ENCODE results near the gene FBRSL1. TPM values are rescaled to one million over a fixed set of nuclear protein-coding genes. Genes with fewer than 3 reads are reported as not detected.

FBRSL1 gene
- total and polyA plus RNA-seq, 2 of the 8 experiments (the other 6 are each of a cell fraction or from before 2014, with no cell fraction given): 18.4 to 109 TPM

DNA sequence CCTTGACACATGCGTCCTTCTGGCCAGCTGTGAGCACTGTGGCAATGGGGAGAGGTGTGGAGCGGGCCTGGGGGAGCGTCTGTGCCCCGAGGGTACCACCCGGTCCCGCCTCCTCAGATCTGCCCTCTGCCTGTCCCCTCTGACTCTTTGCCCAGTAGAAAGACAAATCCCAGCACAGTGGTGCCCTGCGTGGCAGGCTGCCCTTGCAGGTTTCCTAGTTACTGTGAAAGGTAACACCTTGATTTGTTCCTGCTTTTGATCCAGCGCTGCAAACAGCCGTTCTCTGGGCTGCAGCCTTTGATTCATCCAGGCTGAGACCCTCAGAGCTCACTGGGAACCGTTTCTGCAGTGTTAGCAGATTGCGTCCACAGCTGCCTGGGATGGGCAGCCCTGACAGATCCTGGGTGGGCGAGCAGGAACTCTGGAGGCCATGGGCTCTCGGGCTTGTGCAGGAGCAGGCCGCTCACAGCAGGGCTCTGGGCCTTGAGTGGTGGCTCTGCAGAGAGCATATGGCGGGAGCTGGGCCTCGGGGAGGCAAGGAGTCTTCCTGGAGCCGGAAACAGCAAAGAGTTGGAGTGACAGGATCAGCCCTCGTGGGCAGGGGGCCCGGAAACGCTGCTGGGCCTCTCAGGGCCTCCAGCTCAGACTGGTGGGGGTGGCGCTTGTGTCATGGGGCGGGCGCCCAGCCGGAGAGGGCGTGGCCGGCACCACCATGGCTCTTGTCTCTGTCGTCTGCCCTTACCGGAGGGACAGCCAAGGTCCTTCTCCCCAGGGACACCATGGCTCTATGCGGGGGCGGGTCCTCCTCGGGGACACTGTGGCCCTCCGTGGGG, 16.6 kb downstream of the FBRSL1 start:
- no peak overlapping the region for H4K91ac ChIP-seq (replicated peaks; ENCODE audit: insufficient read length, low read length)
- no peaks in the 10 kb centered on the region for H3K9me3 ChIP-seq (ENCODE audit: insufficient read depth in 2 of 2, low read depth in 1 of 2, low read length in 1 of 2)
- FAIRE-seq (no peak), DNase-seq (ENCODE audit: low read depth in 1 of 2, low spot score in 2 of 2) (no peak)
- H3K79me2 ChIP-seq (ENCODE audit: control insufficient read depth in 1 of 2, insufficient read depth in 2 of 2, low read length in 2 of 2): peaks cover 0 to 37% of the 10 kb centered on the region in 2 experiments; a peak in 1 of 4 replicates
- peaks cover 0 to 10% (median 0%) of the 10 kb centered on the region in 4 experiments; a peak in 1 of 8 replicates for H3K36me3 ChIP-seq (ENCODE audit: control insufficient read depth in 2 of 4, insufficient read depth in 4 of 4, low read length in 3 of 4)
- H2BK15ac ChIP-seq (ENCODE audit: low read length): no peak overlapping the region
- no peak overlapping the region for H3K4ac ChIP-seq (replicated peaks; ENCODE audit: insufficient read length, low read depth, low read length)
- peaks cover 0 to 36% (median 12%) of the 10 kb centered on the region in 4 experiments; a peak in 6 of 7 replicates for H3K4me1 ChIP-seq (replicated peaks in 1 of 4; ENCODE audit: control insufficient read depth in 3 of 4, insufficient read depth in 4 of 4, low read length in 3 of 4)
- H2BK5ac ChIP-seq (ENCODE audit: low read depth, low read length): no peak overlapping the region
- H4K5ac ChIP-seq (ENCODE audit: insufficient read length, low read depth, low read length): no peak overlapping the region
- no peak overlapping the region for H3K14ac ChIP-seq (ENCODE audit: insufficient read length)
- no peak overlapping the region for H4K8ac ChIP-seq (ENCODE audit: extremely low read depth, insufficient read depth, low read length)
- no peak overlapping the region for H3K4me3 ChIP-seq (ENCODE audit: extremely low read depth in 1 of 4, insufficient read depth in 2 of 4, low read depth in 3 of 4, low read length in 4 of 4)
- no peak overlapping the region for H3K23ac ChIP-seq (ENCODE audit: insufficient read length)
- H3K27ac ChIP-seq (ENCODE audit: low read depth, low read length): no peak overlapping the region
- no peaks in the 10 kb centered on the region; a peak in 1 of 7 replicates for H3K27me3 ChIP-seq (replicated peaks in 1 of 4; ENCODE audit: control insufficient read depth in 3 of 4, extremely low read depth in 1 of 4, insufficient read depth in 3 of 4, low read length in 3 of 4)
- no peak overlapping the region for H2BK12ac ChIP-seq (ENCODE audit: low read depth, low read length)
- 82% methylated on average over 30 of the region's 32 CpGs; no CpG with 5 or more reads in 1 of the 2 experiments for WGBS, 2 experiments (ENCODE audit: extremely low coverage in 1 of 2, insufficient coverage in 1 of 2, insufficient read length in 1 of 2, insufficient replicate concordance in 2 of 2, low coverage in 1 of 2, low lambda C conversion rate in 2 of 2, missing lambda C conversion rate in 1 of 2)
- H3K23me2 ChIP-seq (ENCODE audit: low read depth, low read length): no peaks in the 10 kb centered on the region
- no peak overlapping the region for H3K56ac ChIP-seq (replicated peaks; ENCODE audit: insufficient read length, low read depth, low read length)
- ChIA-PET CTCF (ENCODE audit: partially characterized antibody) (interaction anchor here (0.6 to 4.8 kb wide), 19 partner anchors 8 to 232 kb away, joined by 3 to 26 read pairs (median 4); no protein-coding TSS in a partner anchor), POLR2A (ENCODE audit: partially characterized antibody) (interaction anchor here (1.0 to 1.4 kb wide), 2 partner anchors 22 to 53 kb away, joined by 3 read pairs; no protein-coding TSS in a partner anchor)
- no peak overlapping the region for H3K9ac ChIP-seq (replicated peaks in 1 of 4; ENCODE audit: extremely low read depth in 1 of 4, low read depth in 3 of 4, low read length in 3 of 4)
- no peak overlapping the region for H2BK120ac ChIP-seq (replicated peaks; ENCODE audit: low read depth, low read length)
- H4K20me1 ChIP-seq (replicated peaks in 1 of 2; ENCODE audit: control insufficient read depth in 1 of 2, insufficient read depth in 2 of 2, low read length in 2 of 2): peaks cover 47 to 50% of the 10 kb centered on the region in 2 experiments
- H2BK20ac ChIP-seq (ENCODE audit: low read length): no peak overlapping the region
- peak overlapping the region; percentile 24; the same call in 1 of the 2 replicates for H3K18ac ChIP-seq (ENCODE audit: extremely low read depth, low read length)
- peaks cover 28% of the 10 kb centered on the region for H3K79me1 ChIP-seq (ENCODE audit: low read depth, low read length)
- no peak overlapping the region for H2AK5ac ChIP-seq (ENCODE audit: low read depth, low read length)
- H2AFZ ChIP-seq (ENCODE audit: low read length): no peak overlapping the region
- H3K4me2 ChIP-seq (ENCODE audit: insufficient read depth in 1 of 2, low read depth in 2 of 2, low read length in 2 of 2): no peak overlapping the region
- TF ChIP-seq, protein P1, sequence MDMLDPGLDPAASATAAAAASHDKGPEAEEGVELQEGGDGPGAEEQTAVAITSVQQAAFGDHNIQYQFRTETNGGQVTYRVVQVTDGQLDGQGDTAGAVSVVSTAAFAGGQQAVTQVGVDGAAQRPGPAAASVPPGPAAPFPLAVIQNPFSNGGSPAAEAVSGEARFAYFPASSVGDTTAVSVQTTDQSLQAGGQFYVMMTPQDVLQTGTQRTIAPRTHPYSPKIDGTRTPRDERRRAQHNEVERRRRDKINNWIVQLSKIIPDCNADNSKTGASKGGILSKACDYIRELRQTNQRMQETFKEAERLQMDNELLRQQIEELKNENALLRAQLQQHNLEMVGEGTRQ (IDR thresholded peaks at IDR 0.05; ENCODE audit: low read length): no peak
- TF ChIP-seq TAF1 (IDR thresholded peaks at IDR 0.05; ENCODE audit: low read depth, low read length) (no peak), RXRA (IDR thresholded peaks at IDR 0.05; ENCODE audit: insufficient read depth, low read depth, low read length) (no peak), GABPA (IDR thresholded peaks at IDR 0.05; ENCODE audit: borderline replicate concordance, insufficient read depth, low read length) (no peak), POLR2A (IDR thresholded peaks at IDR 0.05; ENCODE audit: control extremely low read depth in 1 of 2, low read depth in 2 of 2, low read length in 2 of 2) (no peak), HDAC6 (IDR thresholded peaks at IDR 0.05; ENCODE audit: low read depth, low read length) (no peak), EGR1 (IDR thresholded peaks at IDR 0.05; ENCODE audit: borderline replicate concordance, low read depth, low read length) (no peak), CEBPB (IDR thresholded peaks at IDR 0.05; ENCODE audit: low read depth, low read length) (no peak), POU5F1 (IDR thresholded peaks at IDR 0.05; ENCODE audit: low read depth, low read length) (no peak), RFX5 (IDR thresholded peaks at IDR 0.05; ENCODE audit: borderline replicate concordance, low read depth, low read length) (no peak)
- TF ChIP-seq, protein P2, sequence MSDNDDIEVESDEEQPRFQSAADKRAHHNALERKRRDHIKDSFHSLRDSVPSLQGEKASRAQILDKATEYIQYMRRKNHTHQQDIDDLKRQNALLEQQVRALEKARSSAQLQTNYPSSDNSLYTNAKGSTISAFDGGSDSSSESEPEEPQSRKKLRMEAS (IDR thresholded peaks at IDR 0.05): no peak
